HUES6 (cell line): ENCODE measurements around the gene MYO1D.

Experiments used
- H3K27ac ChIP-seq: 2 replicates; pipeline ENCODE4 v1.7.0; 2013; ENCODE audit warnings: low read depth, mild to moderate bottlenecking, low read length, inconsistent platforms
- H3K27me3 ChIP-seq: 2 replicates; pipeline ENCODE4 v1.6.1; 2013; ENCODE audit warnings: low read length; ENCODE audit not compliant: control insufficient read depth, insufficient read depth
- H3K36me3 ChIP-seq: 2 replicates; pipeline ENCODE4 v1.6.1; 2013; ENCODE audit warnings: low read length; ENCODE audit not compliant: control insufficient read depth, insufficient read depth
- H3K4me1 ChIP-seq: 2 replicates; pipeline ENCODE4 v1.6.1; 2013; ENCODE audit warnings: low read length; ENCODE audit not compliant: control insufficient read depth, insufficient read depth
- H3K4me3 ChIP-seq: 2 replicates; pipeline ENCODE4 v1.5.1; 2013; ENCODE audit warnings: low read depth, low read length
- H3K9ac ChIP-seq: one replicate; pipeline ENCODE4 v1.6.1; 2013; ENCODE audit warnings: mild to moderate bottlenecking, low read length
- H3K9me3 ChIP-seq: 2 replicates; pipeline ENCODE4 v1.6.1; 2013; ENCODE audit warnings: low read depth, low read length; ENCODE audit not compliant: control insufficient read depth, insufficient read depth

MYO1D gene

DNA sequence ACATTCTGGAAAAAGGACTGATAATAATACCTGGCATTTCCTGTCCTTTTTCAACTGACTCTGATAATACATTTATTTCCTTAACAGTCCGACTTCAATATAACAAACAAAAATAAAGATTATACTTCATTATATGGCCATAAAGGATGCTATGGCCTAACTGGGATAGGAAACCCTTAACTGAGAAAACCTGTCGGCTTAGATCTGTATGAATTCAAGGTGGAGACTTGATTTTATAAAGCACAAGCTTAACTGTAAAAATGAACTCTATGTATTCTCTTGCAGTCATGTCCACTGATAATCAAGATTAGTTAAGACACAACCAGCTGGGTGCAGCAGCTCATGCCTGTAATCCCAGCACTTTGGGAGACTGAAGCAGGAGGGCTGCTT is 102.2 kb downstream of the MYO1D start:
- peaks cover 13% of the 10 kb centered on the region; the same call in 1 of the 2 replicates for H3K4me1 ChIP-seq
- H3K36me3 ChIP-seq, result no peaks in the 10 kb centered on the region
- H3K9ac ChIP-seq, result peak overlapping the region; percentile 50
- H3K27ac ChIP-seq, result peak overlapping the region; percentile 65; the same call in 1 of the 2 replicates
- H3K4me3 ChIP-seq, result peak overlapping the region; percentile 8; the same call in 1 of the 2 replicates
- H3K9me3 ChIP-seq, result no peaks in the 10 kb centered on the region
- no peaks in the 10 kb centered on the region for H3K27me3 ChIP-seq

DNA sequence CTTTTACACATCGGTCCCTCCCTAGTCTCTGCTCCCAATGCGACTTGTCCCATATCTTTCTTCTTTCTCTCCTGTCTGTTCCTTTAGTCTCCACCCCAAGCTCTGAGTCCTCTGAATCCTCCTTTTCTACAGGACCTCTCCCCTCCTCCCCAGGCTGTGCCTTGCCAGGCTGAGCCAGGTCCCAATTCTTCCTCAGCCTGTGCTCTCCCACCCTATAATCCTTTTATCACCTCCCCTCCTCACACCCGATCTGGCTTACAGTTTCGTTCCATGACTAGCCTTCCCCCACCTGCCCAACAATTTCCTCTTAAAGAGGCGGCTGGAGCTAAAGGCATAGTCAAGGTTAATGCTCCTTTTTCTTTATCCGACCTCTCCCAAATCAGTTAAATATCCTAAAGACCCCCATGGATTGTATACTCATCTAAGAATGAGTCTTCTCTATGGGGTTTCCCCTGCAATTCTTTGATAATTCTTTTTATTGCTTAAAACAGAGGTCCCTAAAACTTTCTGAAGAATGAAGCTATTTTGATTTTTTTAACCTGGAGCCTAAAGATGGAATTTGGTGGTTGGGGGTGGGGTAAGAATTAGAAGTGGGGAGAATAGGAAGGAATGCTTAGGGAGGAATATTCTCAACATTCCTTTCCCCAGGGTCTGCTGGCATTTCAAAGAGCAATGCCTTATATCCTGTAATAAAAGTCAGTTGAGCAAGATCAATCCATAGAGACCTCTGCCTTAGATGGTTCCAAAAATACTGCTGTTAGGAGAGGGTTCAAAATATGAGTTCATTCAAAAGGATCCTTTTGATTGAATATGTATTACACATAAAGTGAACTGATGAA is 102.8 kb downstream of the MYO1D start:
- H3K4me1 ChIP-seq, result peaks cover 13% of the 10 kb centered on the region; the same call in 1 of the 2 replicates

DNA sequence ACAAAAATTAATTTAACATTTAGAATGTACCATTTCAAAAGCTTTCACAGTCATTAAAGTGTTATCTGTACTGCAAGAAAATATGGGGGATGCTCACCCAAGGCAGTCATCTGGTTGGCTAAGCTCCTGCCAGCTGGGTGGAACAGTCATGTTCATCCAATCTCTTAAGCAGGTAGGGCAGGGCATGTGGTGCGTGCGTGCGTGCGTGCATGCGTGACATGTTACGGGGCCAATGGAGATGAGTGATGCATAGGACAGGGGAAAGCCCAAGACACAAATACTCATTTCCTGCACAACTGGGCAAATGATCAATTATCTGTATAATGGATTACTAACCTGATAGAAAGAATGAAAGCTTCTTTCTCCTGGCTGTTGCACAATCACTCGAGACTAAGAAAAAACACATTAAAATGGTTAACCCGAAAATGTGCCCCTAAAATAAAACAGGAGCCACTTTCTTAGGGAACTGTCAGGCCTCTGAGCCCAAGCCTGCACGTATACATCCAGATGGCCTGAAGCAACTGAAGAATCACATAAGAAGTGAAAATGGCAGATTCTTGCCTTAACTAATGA is 104.4 kb downstream of the MYO1D start:
- Histone ChIP-seq H3K9me3 (no peaks in the 10 kb centered on the region), H3K9ac (no peak overlapping the region), H3K4me3 (no peak overlapping the region), H3K27ac (no peak overlapping the region), H3K36me3 (no peaks in the 10 kb centered on the region), H3K27me3 (no peaks in the 10 kb centered on the region), H3K4me1 (peaks cover 13% of the 10 kb centered on the region; the same call in 1 of the 2 replicates)

More for the DNA sequence above, 102.8 kb downstream of the MYO1D start:
- Histone ChIP-seq H3K27ac (peak overlapping the region; percentile 65; the same call in 1 of the 2 replicates), H3K9me3 (no peaks in the 10 kb centered on the region), H3K9ac (peak overlapping the region; percentile 50), H3K27me3 (no peaks in the 10 kb centered on the region), H3K36me3 (no peaks in the 10 kb centered on the region), H3K4me3 (peak overlapping the region; percentile 8; the same call in 1 of the 2 replicates)

DNA sequence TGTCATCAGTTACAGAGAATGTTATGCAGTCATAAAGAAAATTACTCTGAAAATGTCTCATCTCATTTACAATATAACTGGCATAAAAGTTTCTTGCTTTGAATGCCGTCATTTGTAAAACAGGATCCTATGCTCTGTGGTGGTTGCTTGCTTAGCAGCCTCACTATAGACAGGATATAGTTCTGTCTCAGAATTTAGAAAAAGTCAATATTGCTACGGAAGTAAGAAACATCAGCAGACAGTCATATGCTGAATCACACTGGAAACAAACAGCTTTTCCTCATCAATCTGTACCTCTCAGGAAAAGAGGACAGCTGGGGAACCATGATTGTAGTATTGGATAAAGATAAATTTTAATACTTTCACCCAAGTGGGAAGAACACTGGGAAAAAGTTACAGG is 105.5 kb downstream of the MYO1D start:
- H3K9ac ChIP-seq, result no peak overlapping the region
- H3K4me1 ChIP-seq, result peaks cover 13% of the 10 kb centered on the region; the same call in 1 of the 2 replicates
- no peak overlapping the region for H3K4me3 ChIP-seq
- H3K36me3 ChIP-seq, result peaks cover 5% of the 10 kb centered on the region
- no peaks in the 10 kb centered on the region for H3K27me3 ChIP-seq
- no peak overlapping the region for H3K27ac ChIP-seq
- H3K9me3 ChIP-seq, result no peaks in the 10 kb centered on the region

DNA sequence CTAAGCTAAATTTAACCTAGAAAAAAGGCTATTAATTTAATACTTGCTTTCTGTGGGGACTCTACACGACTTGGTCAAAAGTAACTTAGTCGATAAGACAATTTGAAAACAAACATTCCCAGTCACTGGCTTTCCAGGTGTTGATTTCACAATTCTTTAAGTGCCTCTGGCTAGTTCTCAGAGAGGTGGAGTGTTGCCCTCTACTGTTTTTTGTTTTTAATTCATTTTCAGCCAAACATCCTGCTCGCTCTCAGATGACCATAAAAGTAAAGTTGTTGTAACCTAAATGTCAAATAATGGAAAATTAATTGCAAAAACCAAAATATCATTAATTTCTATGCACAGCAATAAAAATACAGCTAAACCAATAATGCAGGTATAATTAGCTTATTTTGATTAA is 107.1 kb downstream of the MYO1D start:
- Histone ChIP-seq H3K4me3 (no peak overlapping the region), H3K27me3 (no peaks in the 10 kb centered on the region), H3K36me3 (peaks cover 5% of the 10 kb centered on the region)

DNA sequence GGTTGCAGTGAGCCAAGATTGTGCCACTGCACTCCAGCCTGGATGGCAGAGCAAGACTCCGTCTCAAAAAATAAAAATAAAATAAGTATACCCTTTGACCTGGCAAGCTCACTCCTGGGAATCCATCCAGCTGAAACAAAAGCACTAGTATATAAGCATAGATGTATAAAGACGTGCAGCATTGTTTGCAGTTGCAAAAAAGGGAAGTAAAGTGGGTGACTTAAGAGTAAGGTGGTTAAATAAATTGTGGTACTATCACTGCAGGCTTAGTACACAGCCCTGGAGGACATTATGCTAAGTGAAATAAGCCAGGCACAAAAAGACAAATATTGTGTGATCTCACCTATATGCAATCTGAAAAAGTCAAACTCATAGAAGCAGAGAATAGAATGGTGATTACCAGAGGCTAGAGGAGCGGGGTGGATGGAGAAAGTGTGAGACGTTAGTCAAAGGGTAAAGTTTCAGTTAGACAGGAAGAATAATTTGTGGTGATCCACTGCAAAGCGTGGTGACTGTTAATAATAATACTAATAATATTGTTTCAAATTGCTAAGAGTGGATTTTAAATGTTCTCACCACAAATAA is 113.0 kb downstream of the MYO1D start:
- Histone ChIP-seq H3K9ac (no peak overlapping the region), H3K27me3 (no peaks in the 10 kb centered on the region), H3K36me3 (peaks cover 13% of the 10 kb centered on the region), H3K9me3 (no peaks in the 10 kb centered on the region), H3K4me1 (no peaks in the 10 kb centered on the region), H3K4me3 (no peak overlapping the region), H3K27ac (no peak overlapping the region)

More for the DNA sequence above, 107.1 kb downstream of the MYO1D start:
- no peak overlapping the region for H3K9ac ChIP-seq
- H3K27ac ChIP-seq, result no peak overlapping the region
- H3K9me3 ChIP-seq, result no peaks in the 10 kb centered on the region
- peaks cover 13% of the 10 kb centered on the region; the same call in 1 of the 2 replicates for H3K4me1 ChIP-seq

DNA sequence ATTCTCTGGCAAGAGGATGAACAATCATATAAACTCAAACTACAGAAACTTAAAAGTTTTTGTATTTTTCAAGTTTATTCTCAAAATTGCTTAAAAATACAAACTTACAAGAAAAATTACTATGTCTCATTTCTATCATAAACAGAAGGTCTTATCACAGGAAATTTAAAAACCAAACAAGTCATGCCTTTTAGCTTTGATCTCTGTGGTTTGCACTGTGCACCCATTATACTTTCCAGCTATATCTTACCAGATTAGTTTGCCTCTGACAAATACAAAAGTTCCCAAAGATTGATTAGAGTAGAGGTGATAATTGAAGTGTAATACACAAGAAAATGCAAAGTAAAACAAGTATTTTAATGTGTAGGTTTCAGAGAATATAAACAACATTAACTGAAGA is 117.4 kb downstream of the MYO1D start:
- Histone ChIP-seq H3K27ac (no peak overlapping the region), H3K4me3 (no peak overlapping the region), H3K27me3 (no peaks in the 10 kb centered on the region), H3K9me3 (no peaks in the 10 kb centered on the region), H3K4me1 (no peaks in the 10 kb centered on the region), H3K36me3 (peaks cover 5% of the 10 kb centered on the region; the same call in 1 of the 2 replicates), H3K9ac (no peak overlapping the region)

DNA sequence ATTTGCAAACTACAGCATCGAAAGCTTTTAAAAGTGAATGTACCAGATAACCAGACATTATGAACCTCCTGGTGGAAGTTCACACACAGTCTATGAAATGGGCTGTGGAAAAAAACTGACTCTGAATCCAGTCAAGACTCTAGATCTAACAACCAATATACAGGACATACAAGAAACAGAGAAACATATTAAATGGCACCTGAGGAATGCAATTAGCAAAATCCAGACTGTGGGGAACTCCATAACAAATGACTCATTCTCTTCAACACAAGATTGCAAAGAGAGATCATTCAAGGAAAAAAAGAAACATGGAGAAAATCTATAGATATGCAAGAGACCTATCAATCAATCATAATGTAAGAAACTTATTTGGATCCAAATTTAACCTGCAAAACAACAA is 119.0 kb downstream of the MYO1D start:
- H3K4me3 ChIP-seq, result no peak overlapping the region

DNA sequence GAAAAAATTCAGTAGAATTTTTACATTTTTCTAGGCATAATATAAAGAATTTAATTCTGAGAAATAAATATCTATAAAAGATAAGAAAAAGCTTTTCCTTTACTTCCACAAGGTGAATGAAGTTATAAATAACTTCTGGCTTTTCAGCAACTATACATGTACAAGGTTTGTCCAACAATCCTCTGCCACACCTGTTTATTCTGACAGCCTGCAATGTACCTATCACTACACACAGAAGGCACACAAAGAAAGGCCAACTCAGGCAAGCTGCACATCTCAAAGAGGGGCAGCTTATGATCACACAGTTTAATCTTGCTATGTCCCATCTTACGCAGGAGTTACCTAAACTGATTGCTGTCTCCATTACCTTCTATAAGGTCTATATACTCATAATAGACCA is 120.2 kb downstream of the MYO1D start:
- Histone ChIP-seq H3K9ac (no peak overlapping the region), H3K36me3 (peaks cover 6% of the 10 kb centered on the region; the same call in 1 of the 2 replicates), H3K9me3 (no peaks in the 10 kb centered on the region), H3K27me3 (no peaks in the 10 kb centered on the region), H3K27ac (no peak overlapping the region), H3K4me3 (no peak overlapping the region), H3K4me1 (no peaks in the 10 kb centered on the region)

More for the DNA sequence above, 119.0 kb downstream of the MYO1D start:
- no peak overlapping the region for H3K9ac ChIP-seq
- no peaks in the 10 kb centered on the region for H3K27me3 ChIP-seq
- no peaks in the 10 kb centered on the region for H3K4me1 ChIP-seq
- no peaks in the 10 kb centered on the region for H3K9me3 ChIP-seq
- H3K36me3 ChIP-seq, result peaks cover 4% of the 10 kb centered on the region; the same call in 1 of the 2 replicates
- H3K27ac ChIP-seq, result no peak overlapping the region

DNA sequence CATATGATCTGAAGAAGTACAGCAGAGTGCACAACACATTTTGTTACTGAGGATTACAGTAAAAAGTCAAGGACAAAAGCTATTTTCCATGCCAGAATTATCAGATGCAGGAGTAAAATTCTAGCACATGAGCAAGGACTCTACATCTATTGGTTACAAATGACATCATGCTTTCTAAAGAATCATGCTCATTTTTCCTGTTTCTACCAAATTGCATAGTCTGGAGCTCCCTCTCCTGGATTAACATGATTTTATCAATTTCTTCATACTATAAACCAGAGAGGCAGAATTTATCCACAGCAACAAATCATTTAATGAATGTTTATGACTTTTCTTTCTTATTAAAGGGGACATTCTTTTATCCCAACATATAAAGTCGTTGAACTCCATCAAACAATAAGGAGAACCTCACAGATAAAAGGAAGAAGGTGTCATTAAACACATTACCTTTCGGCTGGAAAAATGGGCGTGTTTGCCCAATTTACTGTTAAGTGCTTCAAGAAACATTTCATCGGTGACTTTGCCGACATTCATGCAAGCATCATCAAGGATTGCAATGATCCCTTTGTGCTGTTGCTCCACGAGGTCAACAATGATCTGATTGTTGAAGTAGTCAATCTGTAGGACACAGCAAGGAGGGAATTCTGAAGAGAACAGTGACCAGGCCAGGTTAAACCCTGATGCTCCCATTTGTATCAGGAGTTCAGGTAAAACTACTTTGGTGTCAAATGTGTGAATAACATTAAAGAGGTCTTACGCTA is 121.7 kb downstream of the MYO1D start:
- Histone ChIP-seq H3K27ac (no peak overlapping the region), H3K4me3 (no peak overlapping the region), H3K27me3 (no peaks in the 10 kb centered on the region), H3K36me3 (peaks cover 6% of the 10 kb centered on the region; the same call in 1 of the 2 replicates), H3K9ac (no peak overlapping the region), H3K9me3 (no peaks in the 10 kb centered on the region), H3K4me1 (no peaks in the 10 kb centered on the region)
